HG02588 (cell line): ENCODE results near the gene MEF2C.

ENCODE experiments used
- ATAC-seq: cut with Tn5 transposase; IDR thresholded peaks from one replicate; pipeline ENCODE4 v1.9.1; 2021; ENCODE audit warnings: mild to moderate bottlenecking, moderate library complexity; ENCODE audit not compliant: unreplicated experiment

Gene MEF2C

GRCh38 chr5:88769165-88769564 lies 113.8 kb downstream of the MEF2C start:
- no peak for ATAC-seq

DNA sequence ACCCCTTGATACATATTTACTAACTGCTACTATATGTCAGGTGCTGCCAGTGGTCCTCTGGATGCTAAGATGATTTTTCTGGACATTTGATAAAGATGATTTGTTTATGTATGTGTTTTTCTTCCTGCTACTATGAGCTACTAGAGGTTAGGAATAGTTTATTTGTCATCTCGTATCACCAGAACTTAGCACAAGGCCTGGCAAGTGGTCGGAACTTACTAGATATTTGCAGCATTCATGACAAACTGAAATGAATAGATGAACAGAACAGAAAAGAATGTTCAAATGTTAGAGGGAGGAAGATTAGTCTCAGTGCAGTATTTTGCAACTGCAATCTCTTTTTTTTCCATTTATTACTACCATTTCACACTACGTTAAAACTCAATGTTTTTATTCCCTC lies 114.6 kb downstream of the MEF2C start:
- no peak for ATAC-seq

DNA sequence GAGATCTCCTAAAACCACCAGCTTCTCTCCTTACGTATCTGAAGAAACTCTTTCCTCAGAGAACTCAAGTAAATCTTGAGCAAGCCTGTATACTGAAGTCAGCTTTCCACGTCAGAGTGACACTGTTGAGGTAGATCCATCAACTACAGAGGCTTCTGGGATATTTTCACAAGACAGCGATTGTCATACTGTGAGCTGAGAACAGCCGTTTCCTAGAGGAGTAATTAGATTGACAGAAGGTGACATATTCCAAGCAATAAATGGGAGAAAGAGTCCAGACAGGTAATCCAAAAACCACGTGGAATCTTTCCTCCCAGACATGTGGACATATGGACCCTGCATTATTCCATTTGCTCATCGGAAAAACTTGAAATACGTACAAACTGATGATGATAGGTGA lies 117.2 kb downstream of the MEF2C start:
- no peak for ATAC-seq

DNA sequence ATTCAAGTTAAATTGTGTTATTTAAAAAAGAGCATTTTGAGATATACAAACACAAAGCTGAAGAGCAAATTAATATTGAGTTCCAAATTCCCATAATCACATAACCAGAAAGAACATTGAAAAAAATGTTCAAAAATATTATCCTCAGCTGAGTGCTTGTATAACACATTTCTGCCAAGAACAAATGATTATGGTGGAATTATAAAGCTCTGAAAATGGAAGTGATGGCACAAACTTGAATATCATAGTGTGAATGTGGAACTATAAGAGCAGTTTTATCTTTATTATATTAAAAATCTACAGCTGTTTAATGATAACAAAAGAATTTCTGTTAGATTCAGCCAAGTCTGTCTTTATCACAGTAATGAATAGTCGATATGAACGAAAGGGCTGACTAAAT lies 117.8 kb downstream of the MEF2C start:
- ATAC-seq = no peak

DNA sequence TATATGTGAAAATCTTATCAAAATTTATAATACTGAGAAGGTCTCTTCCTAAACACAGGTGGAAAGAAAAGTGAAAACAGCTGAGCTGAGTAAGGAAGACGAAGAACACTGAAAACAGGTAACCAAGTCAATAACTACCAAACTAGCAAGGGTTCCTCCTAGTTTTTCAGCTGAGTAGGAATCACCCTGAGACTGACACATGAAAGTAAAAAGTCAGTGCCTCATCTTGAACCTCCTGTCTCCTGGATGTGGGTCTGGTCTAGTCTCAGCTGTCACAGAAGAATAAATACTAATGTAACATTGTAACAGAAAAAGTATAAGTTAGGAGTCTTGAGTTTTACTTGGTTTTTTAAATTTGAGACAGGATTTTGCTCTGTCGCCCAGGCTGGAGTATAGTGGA lies 121.0 kb downstream of the MEF2C start:
- no peak for ATAC-seq

GRCh38 chr5:88761269-88761850 lies 121.6 kb downstream of the MEF2C start:
- ATAC-seq = peak; percentile 44

- ATAC-seq = no peak
These were observed 122.5 kb downstream of the MEF2C start for GRCh38 chr5:88760527-88760926.

DNA sequence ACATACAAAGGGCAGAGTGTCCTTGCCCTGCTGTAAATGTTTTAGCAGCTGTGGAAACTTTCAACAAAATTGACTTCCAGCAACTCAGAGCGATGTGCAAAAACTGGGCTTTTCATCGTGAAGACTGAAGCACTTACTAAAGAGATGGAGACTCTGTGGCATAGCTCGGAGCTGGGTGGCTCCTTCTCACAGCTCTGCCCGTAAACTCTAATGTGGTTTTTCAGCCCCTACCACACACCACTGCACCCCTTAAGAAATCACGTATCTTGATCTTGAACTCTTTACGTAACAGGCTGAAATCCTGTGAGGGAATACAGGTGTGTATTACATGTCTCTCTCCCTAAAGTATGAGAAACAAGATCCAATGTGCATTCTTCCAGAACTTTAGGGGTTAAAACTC lies 124.4 kb downstream of the MEF2C start:
- no peak for ATAC-seq

- no peak for ATAC-seq
These were observed 124.8 kb downstream of the MEF2C start for GRCh38 chr5:88758184-88758583.

DNA sequence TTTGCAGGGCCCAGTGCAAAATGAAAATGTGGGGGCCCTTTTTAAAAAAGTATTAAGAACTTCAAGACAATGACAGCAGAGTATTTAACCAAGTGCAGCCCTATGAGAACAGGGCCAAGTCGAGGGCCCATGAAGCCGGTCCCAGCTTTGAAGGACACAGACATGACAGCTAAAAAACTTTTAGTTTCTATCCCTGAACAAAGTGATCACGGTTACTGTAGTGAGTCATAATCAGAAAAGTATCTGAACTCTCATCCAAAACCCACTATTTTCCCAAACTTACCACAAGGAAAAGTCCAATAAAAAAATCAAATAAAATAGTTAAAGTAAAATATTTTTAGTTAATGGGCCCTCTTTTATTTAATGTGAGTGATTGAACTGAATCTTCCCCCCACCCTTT lies 126.0 kb downstream of the MEF2C start:
- no peak for ATAC-seq

DNA sequence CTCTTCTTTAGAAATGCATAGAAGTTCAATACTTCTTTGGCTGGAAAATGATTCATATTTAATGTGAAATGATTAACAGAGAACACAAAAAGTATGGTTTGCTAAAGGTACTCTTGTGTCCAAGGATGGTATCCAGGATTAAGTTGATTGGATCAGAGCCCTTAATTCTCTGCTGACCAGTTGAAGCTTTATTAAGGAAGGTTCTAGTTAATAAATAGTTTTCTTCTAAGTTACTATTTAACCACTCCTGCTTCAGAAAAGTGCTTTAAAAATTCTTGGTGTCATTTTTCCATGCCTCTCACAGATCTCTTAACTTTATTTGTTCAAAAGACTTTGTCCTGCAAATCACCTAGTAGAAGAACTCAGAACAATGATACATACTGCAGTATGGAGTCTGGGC lies 134.3 kb downstream of the MEF2C start:
- no peak for ATAC-seq

DNA sequence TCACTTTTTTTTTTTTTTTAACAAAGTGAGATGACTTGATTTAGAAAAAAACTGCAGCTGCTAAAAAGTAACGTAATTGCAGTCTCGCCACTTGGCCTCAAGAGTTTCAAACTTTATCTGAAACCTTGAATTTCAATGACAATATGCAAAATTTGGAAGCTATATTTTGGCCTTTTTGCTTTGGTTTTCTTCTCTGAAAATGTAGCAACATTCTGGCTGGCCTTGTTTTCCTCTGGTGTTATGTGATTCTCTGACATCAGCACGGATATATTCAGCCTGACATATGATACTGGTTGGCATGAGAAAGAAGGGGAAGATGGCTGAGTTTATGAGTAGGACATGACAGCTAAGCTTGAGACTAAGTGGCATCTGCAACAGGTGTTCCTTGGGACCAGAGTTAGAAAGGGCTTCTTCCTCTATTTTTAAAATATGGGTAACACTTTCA lies 136.5 kb downstream of the MEF2C start:
- peak; percentile 80 for ATAC-seq

- no peak for ATAC-seq
These were observed 137.8 kb downstream of the MEF2C start for GRCh38 chr5:88745093-88745696.

DNA sequence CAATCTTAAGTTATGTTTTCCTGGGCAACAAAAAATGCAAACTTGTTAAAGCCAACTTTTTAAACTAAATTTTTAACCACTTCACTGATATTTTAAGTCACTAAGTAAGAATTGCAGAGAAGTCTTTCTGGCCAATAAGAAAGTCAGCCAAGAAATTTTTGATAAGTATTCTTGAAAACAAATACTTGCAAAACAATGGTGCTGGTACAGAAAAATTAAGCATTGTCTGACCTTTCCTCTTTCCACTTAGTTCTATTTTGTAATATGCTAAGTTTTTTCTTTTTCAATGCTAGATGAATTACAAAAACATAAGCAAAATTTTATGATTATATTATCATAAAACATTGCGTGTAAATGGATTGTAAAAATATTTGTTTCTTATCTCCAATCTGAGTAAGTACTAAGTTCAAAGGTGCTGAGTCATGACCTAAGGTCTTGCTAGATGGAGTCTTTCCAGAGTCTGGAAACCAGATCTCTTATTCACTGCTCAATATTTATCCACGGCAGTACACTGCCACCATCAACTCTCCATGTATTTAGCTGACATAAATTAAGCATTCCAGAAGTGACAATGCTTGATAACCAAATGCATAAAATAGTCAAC lies 139.7 kb downstream of the MEF2C start:
- no peak for ATAC-seq

DNA sequence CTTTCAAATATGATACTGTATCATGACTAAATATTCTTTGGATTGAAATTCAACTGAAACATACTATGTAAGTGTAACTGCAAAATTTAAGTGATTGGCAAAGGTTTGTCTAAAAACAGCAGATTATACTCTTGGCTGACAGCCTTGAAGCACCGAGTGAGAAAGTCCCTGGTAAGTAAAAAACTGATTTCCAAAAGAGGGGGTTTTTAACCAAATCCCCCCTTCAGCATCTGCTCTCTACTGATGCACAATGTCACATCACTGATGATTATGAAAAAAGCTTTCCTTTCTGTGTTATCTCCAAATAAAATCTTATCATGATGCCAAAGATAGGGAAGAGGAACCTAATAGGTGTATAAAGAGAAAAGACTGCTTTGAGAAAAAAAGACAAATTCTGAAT lies 141.0 kb downstream of the MEF2C start:
- peak; percentile 32 for ATAC-seq

GRCh38 chr5:88740604-88741185 lies 142.3 kb downstream of the MEF2C start:
- no peak for ATAC-seq

- ATAC-seq = peak; percentile 31
These were observed 146.5 kb downstream of the MEF2C start for GRCh38 chr5:88736494-88736893.

GRCh38 chr5:88734983-88735382 lies 148.0 kb downstream of the MEF2C start:
- ATAC-seq = no peak

- peak; percentile 65 for ATAC-seq
These were observed 148.8 kb downstream of the MEF2C start for GRCh38 chr5:88734191-88734640.

GRCh38 chr5:88732862-88733261 lies 150.1 kb downstream of the MEF2C start:
- ATAC-seq = no peak

- ATAC-seq = peak; percentile 57
These were observed 150.8 kb downstream of the MEF2C start for GRCh38 chr5:88732181-88732633.

DNA sequence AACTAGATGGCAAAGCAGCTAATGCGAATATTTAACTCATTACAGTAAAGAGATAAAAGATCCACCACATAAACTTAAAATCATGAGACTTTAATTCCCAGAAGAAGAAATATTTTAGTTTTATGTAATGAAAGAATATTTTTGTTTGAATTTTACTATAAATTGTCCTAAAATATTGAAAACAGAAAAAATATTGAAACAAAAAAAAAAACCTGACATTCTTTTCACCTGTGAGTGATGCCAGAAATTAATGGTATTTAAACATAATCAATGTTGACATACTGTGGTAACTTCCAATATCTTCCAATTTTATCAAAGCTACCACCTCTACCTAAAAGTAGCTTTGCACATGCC lies 153.2 kb downstream of the MEF2C start:
- ATAC-seq = no peak
